Renal pelvis (tissue), 4 donors: ENCODE data around the gene KCNJ14. TPM values are rescaled to one million over a fixed set of nuclear protein-coding genes. Genes with fewer than 3 reads are reported as not detected.
A peak's percentile ranks its signal among the peaks of the same experiment; 100 is the strongest.

Experiments
- DNase-seq: peaks from one replicate; pipeline ENCODE4 v3.0.0-alpha.2; 2013
- polyA plus RNA-seq, 3 donors: library from polyadenylated mRNA; unstranded; fragments of 120-200 nt; gene quantifications; one replicate each; pipeline ENCODE4 v1.2.1, GENCODE V29; 2013; ENCODE audit not compliant: insufficient read length in 3 of 3

Gene KCNJ14
- polyA plus RNA-seq, 3 donors: 0.61 to 1.0 (median 1.0) TPM

- DNase-seq: peak; percentile 78
Measured at GRCh38 chr19:48445256-48445605, 10.1 kb upstream of the KCNJ14 start.

- DNase-seq: peak; percentile 97
Measured at GRCh38 chr19:48445606-48446481, 9.5 kb upstream of the KCNJ14 start, which contains the start of gene GRWD1. Gene GRWD1 (plus strand): TSS chr19:48445983. CDS start chr19:48446006, 23 bp downstream.

GRCh38 chr19:48446579-48446978 lies 8.8 kb upstream of the KCNJ14 start:
- no peak for DNase-seq

GRCh38 chr19:48448563-48448962 lies 6.8 kb upstream of the KCNJ14 start:
- no peak for DNase-seq

GRCh38 chr19:48450441-48450840 lies 4.9 kb upstream of the KCNJ14 start:
- no peak for DNase-seq

GRCh38 chr19:48450863-48451262 lies 4.5 kb upstream of the KCNJ14 start:
- DNase-seq: no peak

GRCh38 chr19:48451624-48452023 lies 3.8 kb upstream of the KCNJ14 start:
- DNase-seq: no peak

- DNase-seq: no peak
Measured at GRCh38 chr19:48452289-48453190, 2.8 kb upstream of the KCNJ14 start.

- no peak for DNase-seq
Measured at GRCh38 chr19:48454150-48454730, 1.1 kb upstream of the KCNJ14 start.

- DNase-seq: no peak
Measured at GRCh38 chr19:48455908-48456562, 661 bp downstream of the KCNJ14 start.

- DNase-seq: no peak
Measured at GRCh38 chr19:48456864-48457263, 1.5 kb downstream of the KCNJ14 start.

GRCh38 chr19:48458016-48458415 lies 2.6 kb downstream of the KCNJ14 start:
- DNase-seq: no peak

- no peak for DNase-seq
Measured at GRCh38 chr19:48461651-48461981, 6.2 kb downstream of the KCNJ14 start.

- DNase-seq: no peak
Measured at GRCh38 chr19:48461982-48462655, 6.7 kb downstream of the KCNJ14 start.

GRCh38 chr19:48465215-48465614 lies 9.8 kb downstream of the KCNJ14 start:
- DNase-seq: no peak

GRCh38 chr19:48466561-48467325 lies 11.4 kb downstream of the KCNJ14 start:
- no peak for DNase-seq

GRCh38 chr19:48468772-48469288 lies 13.5 kb downstream of the KCNJ14 start:
- peak; percentile 100 for DNase-seq

GRCh38 chr19:48469289-48469881 lies 14.0 kb downstream of the KCNJ14 start, which contains the start of gene CYTH2:
Gene CYTH2 (plus strand): TSS chr19:48469369. CDS start chr19:48469508, 139 bp downstream.
- DNase-seq: peak; percentile 75

- DNase-seq: no peak
Measured at GRCh38 chr19:48469934-48470680, 14.7 kb downstream of the KCNJ14 start.
